Ishikawa (cell line): Measurements from ENCODE around the gene SORD.

ENCODE experiments used
- CEBPB ChIP-seq: IDR thresholded peaks from 2 replicates; pipeline ENCODE4 v1.6.1; 2012
- CREB1 ChIP-seq: IDR thresholded peaks from 2 replicates; pipeline ENCODE4 v1.6.1; 2012; ENCODE audit warnings: low read depth
- EGR1 ChIP-seq: IDR thresholded peaks from 2 replicates; pipeline ENCODE4 v1.6.1; 2012
- EP300 ChIP-seq: IDR thresholded peaks from 2 replicates; pipeline ENCODE4 v1.6.1; 2012; ENCODE audit warnings: borderline replicate concordance
- FOXM1 ChIP-seq: IDR thresholded peaks from 2 replicates; pipeline ENCODE4 v1.6.1; 2012; ENCODE audit warnings: low read depth, borderline replicate concordance
- MAX ChIP-seq: IDR thresholded peaks from 2 replicates; pipeline ENCODE4 v1.6.1; 2012
- NFIC ChIP-seq: IDR thresholded peaks from 2 replicates; pipeline ENCODE4 v1.6.1; 2012
- RAD21 ChIP-seq: IDR thresholded peaks from 2 replicates; pipeline ENCODE4 v1.6.1; 2012; ENCODE audit warnings: low read depth
- REST ChIP-seq: IDR thresholded peaks from 2 replicates; pipeline ENCODE4 v1.6.1; 2012; ENCODE audit warnings: low read depth, mild to moderate bottlenecking
- TAF1 ChIP-seq: IDR thresholded peaks from 2 replicates; pipeline ENCODE4 v1.6.1; 2012; ENCODE audit warnings: low read depth, mild to moderate bottlenecking
- TCF12 ChIP-seq: IDR thresholded peaks from 2 replicates; pipeline ENCODE4 v1.6.1; 2012; ENCODE audit warnings: low read depth
- TEAD4 ChIP-seq: IDR thresholded peaks from 2 replicates; pipeline ENCODE4 v1.6.1; 2012
- USF1 ChIP-seq: IDR thresholded peaks from 2 replicates; pipeline ENCODE4 v1.6.1; 2012
- YY1 ChIP-seq: IDR thresholded peaks from 2 replicates; pipeline ENCODE4 v1.6.1; 2012; ENCODE audit warnings: low read depth
- ZBTB7A ChIP-seq: IDR thresholded peaks from 2 replicates; pipeline ENCODE4 v1.6.1; 2012; ENCODE audit warnings: low read depth

The SORD gene

GRCh38 chr15:45089712-45090373 lies 66.8 kb downstream of the SORD start:
- no peak for TF ChIP-seq ZBTB7A
- no peak for TF ChIP-seq CEBPB
- TF ChIP-seq NFIC = no peak
- TF ChIP-seq REST = no peak
- TF ChIP-seq CREB1 = no peak
- TF ChIP-seq TCF12 = no peak
- no peak for TF ChIP-seq FOXM1
- no peak for TF ChIP-seq YY1
- no peak for TF ChIP-seq EP300
- no peak for TF ChIP-seq USF1
- TF ChIP-seq TEAD4 = no peak
- TF ChIP-seq TAF1 = no peak
- no peak for TF ChIP-seq EGR1
- no peak for TF ChIP-seq RAD21
- TF ChIP-seq MAX = no peak

- TF ChIP-seq TCF12 (no peak), MAX (no peak), YY1 (no peak), RAD21 (no peak), EP300 (no peak), ZBTB7A (no peak), TAF1 (no peak), USF1 (no peak)
Observed at GRCh38 chr15:45091161-45091560, 68.2 kb downstream of the SORD start.

- TF ChIP-seq TEAD4 (no peak), NFIC (no peak), MAX (no peak), TCF12 (no peak), EP300 (no peak), ZBTB7A (no peak), USF1 (no peak)
Observed at GRCh38 chr15:45091576-45091975, 68.6 kb downstream of the SORD start.

GRCh38 chr15:45093013-45093412 lies 70.0 kb downstream of the SORD start:
- no peak for TF ChIP-seq TCF12
- TF ChIP-seq MAX = no peak
- TF ChIP-seq EP300 = no peak
- TF ChIP-seq REST = no peak

- TF ChIP-seq NFIC (no peak), USF1 (no peak), YY1 (no peak), EP300 (no peak), RAD21 (no peak), MAX (no peak), TEAD4 (no peak), CREB1 (no peak), TCF12 (no peak), EGR1 (no peak), FOXM1 (no peak), TAF1 (no peak), REST (no peak)
Observed at GRCh38 chr15:45093622-45094357, 70.8 kb downstream of the SORD start.
